OCI-M2 (cell line): ENCODE measurements around the gene SH3RF3.
"Not testable (repeated sequence)": the region's sequence is repeated elsewhere in the genome, so short reads cannot be mapped to it uniquely, and the experiment has no call there.

Experiments used
- DNase-seq: peaks from one replicate; lab custom pipeline; 2025; ENCODE audit not compliant: unreplicated experiment; lab: John Stamatoyannopoulos, UW

The SH3RF3 gene

DNA sequence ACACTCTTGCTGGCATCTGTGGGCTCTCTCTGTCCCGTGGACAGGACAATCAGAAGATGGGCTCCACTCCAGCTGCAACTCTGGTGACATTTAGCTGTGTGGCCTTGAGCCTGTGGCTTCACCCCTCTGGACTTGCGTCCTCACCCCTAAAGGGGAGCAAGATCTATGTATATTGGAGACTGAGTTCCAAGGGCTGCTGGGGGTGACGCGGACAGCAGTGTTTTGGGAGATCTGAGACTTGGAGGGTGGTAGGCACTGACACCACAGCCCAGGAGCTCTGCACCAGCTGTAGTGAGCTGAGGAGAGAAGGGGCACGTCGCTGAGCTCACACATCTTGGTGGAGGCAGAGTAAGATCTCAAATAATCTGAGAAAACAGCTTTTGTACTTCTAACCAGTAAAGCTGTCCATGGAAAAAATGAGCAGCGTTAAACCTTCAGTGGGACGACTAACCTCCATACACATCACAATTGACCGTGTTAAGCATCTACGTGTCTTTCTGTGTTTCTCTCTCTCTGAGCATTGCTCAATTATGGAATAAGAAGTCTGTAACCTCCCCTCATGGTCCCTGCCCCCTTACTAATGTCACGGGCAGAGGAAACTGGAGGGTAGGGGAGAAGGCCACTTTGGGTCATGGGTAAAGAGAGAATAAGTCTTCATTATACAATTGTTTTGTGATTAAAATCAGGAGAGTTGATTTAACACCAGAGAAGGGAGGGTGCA is 85.8 kb downstream of the SH3RF3 start:
- no peak for DNase-seq

DNA sequence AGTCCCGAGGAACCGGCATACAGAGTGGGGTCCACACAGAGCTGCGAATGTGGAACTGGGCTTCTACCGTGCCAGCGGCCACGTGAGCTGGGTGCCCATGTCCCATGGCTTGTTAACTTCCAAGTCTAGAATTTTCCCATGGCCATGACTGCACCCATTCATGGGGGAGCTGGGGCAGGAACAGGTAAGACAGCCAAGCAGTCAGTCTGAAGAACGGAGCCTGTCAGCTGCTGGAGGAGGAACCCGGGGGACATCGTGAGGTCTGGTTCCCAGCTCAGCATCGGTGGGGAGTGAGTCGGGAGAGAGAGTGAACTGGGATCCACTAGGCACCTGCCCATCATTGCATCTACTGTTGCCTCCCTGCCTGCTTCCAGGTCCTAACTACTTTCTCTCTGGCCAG is 86.9 kb downstream of the SH3RF3 start:
- no peak for DNase-seq

DNA sequence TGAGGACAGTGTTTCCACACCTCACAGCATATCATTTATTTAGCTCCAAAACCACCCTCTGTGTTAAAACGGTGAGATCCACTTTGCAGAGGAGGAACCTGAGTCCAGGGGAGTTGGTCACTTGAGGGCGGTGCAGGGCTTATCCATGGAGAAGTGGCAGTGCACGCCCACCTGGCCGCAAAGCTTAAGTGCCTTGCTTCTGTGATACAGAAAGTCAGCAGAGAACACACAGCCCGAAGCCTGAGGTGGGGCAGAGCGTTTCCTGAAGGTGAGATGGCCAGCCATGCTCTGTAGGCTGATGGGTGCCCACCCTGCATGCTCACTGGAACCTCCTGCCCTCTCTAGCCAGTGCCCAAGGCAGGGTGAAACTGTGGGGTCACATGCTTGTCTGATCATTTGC is 87.3 kb downstream of the SH3RF3 start:
- DNase-seq = no peak

DNA sequence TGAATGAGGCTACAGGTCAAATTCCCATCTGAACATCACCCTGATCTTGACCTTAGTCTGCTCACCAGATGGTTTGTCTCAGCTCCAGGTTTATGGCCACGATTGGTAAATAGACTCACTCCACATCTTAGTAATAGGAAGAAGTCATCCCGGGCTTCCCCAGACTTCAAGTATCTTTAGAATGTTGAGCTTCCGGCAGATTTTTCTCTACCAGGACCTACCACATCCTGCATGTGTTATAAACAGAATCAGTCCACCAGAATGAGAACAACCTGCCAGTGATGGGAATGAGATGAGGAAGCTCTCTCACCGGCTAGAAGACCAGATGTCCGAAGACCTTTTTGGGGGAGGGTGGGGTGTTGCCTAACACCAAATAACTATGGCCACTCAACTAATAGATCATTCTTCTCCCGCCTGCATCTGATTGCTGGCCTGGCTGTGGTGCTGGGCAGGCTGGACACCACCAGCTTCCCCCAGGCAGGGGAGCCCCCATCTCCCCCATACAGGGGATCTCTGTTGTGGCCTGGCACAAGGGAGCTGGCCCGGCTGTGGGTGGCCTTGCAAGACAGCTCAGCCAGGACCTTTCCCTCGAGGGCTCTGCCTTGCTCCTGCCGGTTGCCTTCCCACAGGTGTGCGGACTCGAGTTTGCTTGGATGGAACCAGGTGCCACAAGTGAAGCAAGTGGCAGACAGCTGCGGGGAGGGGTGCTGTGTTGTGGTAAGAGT is 88.5 kb downstream of the SH3RF3 start:
- DNase-seq = no peak

DNA sequence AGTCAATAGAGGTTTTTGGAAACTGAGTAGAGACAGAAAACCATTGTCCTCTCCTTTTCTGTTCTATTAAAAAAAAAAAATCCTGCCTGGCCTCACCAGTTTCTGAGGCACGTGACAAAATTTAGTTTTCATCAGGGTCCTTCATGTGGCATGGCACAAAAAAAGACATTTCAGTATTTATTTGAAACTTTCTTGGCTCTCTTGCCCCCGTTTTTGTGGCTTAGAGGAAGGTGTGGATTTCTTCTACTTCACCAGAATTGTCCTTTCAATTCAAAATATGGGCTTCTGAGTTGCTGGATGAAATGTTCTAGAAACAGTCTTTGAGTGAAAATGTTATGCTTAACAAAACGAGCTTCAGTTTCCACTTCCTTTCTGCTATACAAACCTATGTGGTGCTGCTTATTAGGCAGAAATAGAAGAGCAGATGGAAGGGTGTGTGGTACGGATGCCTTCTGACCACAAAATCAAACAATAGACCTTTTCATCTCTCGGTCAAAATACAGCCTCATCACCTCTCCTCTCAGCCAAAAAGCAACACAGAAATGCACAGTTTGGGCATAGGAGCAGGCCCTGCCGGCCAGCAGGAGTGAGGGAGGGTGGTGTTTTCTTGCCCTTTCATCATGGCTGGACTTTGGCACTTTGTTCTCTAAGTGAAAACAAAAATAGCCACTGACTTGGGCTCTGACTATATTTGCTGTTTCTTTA is 89.2 kb downstream of the SH3RF3 start:
- DNase-seq = no peak

DNA sequence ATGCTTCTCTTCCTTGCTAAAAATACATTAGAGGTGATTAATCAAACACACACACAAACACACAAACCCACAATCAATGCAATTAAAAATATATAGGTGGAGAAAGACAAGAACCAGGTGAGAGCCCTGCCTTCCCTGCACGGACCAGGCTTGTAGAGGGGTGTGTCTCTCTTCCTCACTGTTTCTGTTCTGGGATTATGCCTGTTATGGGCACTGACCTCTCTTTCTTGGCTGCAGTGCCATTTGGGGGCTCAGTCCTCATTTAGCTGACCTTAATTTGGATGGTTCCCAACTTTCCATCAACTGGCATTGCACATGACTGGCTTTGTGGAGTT is 89.8 kb downstream of the SH3RF3 start:
- DNase-seq = no peak

DNA sequence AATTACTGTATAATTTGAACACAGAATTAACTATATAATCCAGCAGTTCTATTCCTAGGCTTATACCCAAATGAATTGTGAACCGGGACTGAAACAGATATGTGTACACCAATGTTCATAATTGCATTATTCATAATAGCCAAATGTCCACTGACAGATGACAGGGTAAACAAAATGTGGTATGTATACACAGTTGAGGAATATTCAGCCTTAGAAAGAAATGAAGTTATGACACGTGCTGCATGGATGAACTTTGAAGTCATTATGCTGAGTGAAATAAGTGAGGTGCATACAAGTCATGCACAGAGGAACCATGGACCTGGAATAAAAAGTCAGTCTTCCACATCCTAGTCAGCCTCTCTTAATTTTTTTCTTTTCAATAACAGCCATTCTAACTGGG is 91.9 kb downstream of the SH3RF3 start:
- DNase-seq = no peak

DNA sequence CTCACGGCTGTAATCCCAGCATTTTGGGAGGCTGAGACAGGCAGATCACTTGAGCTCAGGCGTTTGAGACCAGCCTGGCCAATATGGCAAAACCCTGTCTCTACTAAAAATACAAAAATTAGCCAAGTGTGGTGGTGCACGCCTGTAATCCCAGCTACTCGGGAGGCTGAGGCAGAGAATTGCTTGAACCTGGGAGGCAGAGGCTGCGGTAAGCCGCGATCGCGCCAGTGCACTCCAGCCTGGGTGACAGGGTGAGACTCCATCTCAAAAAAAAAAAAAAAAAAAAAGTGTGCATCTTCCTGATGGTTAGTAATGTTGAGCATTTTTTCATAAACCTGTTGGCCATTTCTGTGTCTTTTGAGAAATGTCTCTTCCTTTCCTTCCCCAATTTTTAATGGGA is 92.3 kb downstream of the SH3RF3 start:
- not testable (repeated sequence) for DNase-seq

DNA sequence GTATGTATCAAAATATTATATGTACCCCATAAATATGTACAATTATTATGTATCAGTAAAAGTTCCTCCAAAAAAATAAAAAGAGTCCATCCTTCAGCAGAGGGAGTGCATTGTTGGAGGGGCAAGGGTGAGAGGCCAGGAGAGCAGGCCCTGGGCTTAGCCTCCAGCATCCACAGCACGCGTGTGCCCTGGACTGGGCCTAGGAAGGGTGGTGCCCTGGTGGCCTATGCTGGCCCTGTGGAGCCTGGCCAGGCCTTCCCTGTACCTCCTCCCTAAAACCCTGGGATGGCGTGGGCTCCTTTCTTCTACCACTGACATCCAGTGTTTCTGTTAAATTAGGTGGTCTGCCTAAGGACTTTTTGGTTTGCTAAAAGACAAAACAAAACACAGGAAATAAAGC is 93.4 kb downstream of the SH3RF3 start:
- no peak for DNase-seq

DNA sequence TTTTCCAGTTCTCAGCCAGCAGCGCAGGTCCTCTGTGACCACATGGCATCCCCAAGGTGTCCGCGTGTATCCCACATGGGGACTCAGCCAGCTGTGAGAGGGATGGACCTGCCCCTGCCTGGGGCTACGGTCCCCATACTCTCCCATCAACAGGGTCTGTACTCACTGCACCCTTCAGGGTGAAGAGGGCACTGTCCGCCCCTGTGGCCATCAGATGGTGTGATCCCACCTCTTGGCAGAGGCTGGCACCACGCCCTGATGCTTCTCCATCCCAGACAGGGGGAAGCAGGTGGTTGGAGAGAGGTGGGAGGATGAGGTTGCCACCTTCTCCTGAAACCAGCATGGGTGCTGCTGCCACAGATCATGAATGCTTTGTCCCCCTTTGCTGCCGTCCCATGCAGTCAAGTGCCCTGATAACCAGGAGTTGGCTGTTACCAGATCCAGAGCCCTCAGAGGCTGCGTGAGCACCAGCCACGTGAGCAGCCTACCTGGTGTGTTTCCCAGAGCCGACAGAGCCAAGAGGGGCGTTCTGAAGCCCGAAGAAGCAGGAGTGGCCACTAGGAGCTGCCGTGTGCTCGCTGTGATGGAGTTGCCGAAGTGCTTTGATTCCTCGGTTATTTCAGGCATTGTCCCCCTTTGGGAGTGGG is 93.9 kb downstream of the SH3RF3 start:
- no peak for DNase-seq

DNA sequence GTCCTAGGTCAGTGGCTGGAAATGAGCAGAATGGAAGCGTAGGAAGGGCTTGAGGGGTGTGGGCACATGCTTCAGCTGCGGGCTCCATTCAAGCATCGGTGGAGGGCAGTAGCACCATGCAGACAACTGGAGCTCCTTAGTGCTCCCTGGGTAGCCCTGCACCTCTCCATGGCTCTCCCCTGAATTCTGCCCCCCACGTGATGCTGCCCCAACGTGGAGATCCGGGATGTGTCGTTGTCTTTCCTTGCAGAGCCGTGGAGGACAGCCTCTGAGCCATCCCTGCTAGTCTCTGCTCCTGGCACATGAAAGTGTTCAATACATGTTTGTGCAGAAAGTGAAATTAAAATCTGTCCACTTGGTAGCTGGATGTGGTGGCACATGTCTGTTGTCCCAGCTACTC is 94.5 kb downstream of the SH3RF3 start:
- no peak for DNase-seq

DNA sequence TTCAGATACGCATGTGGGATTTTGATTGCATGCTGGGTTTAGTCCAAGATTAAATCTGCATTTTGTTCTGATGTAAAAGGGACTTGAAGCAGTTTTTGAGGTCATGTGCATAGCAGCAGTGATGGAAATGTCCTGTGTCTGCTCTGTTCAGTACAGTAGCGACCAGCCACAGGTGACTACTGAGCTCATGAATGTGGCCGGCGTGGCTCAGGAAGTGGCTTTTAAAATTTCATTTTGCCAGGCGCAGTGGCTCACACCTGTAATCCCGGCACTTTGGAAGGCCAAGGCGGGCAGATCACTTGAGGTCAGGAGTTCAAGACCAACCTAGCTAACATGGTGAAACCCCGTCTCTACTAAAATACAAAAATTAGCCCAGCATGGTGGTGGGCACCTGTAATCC is 95.3 kb downstream of the SH3RF3 start:
- DNase-seq = not testable (repeated sequence)

DNA sequence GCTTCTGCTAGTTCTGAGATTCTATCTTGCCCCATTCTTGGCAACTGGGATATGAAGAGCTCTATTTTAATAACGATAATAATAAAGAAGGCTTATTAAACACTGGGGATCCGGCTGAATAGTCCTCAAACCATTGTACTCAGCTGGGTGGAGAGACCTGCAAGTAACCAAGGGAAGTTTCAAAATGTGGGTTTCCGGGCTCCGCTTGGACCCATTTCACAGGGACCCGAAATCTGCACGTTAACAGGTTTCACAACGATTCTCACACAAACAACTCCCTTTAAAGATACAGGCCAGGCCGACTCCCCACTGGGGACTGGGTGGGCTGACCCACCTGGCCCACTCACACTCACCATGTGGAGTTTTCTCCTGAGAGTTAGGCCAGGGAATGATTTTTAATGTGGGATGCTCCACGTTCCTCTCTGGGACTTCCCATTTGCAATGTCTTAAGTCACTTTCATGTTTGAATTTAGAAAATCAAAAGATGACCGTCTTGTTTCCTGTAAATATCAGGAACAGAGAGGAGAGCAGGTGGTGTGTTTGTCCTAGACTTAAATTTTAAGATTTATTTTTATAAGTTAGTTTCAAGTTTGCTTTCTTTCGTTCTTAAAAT is 96.3 kb downstream of the SH3RF3 start:
- no peak for DNase-seq

DNA sequence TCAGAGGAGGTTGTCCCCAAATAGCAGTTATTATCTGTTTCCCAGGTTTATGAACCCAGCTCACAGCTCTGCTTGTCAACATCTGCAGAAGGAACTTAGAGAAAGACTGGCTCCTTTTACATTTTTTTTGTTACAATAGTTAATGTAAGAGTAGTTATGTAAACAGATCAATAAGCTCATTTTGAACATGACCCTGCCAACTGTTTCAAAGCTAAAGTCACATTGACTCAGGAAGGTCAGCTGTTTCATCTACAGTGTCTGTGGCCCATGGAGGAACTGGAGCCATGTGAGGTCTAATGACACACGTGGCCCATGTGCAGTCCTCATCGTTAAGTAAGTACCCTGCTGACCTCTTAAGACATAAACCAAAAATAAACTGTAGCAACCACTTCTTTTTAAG is 97.1 kb downstream of the SH3RF3 start:
- DNase-seq = no peak

DNA sequence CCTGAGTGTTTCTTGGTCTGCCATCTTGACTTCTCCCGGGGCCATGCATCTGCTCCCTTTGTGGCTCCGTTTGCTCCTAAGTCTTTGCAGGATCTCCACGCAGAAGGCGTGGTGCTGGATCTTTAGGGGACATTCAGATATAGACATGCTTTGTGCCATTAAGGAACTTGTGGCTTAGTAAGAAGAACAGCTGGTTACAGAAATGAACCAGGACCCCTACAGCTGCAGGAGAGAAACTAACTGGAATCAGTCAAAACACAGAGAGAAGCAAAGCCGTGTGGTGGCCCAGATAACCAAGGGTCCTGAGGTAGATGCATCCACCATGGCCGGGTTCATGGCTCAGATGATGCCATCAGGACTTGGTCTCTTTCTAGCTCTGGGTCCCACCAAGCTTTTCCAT is 97.6 kb downstream of the SH3RF3 start:
- DNase-seq = no peak

DNA sequence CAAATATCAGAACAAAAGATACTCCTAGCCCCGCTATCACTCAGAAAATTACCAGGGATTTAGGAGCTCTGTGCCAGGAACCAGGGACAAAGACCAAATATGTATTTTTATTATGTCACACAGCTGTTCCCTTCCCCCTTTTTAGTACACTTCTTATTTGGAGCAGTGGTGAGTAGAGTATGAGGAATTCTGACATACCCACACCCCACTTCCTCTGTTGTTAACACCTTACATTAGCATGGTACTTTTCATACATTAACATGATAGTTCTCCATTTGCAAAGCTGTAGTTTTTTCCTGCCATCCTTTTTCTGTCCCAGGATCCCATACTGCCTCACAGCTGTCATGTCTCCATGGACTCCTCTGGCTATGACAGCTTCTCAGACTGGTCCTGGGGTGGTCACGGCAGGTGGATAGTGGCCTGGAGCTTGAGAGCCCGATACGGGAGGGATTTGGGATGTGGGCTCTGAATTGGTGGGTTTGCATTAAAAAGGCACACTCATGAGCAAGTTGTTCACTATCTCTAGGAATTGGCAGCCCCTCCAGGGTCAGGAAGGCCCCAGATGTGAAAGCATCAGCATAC is 100.2 kb downstream of the SH3RF3 start:
- DNase-seq = no peak

DNA sequence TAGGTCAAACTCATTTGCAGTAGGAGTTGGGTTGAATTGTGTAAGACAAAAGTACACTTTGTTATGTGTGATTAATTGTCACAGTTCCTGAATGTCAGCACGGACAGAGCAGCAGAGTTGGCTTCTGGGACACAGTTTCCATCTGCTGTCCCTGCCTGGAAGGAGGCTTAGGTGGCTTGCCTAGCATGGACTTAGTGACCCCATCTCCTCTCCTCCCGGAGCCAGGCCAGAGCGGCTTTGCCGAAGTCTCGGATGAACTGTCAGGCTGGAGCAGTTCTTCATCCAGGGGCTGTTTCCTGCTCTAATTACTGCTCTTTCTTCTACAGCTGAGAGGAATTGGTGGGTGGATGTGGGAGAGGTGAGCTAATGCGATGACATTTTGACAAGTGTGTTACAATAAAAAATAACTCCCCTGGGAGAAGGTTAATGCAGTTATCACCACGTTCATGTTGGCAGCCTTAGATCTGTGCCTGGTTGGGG is 102.0 kb downstream of the SH3RF3 start:
- no peak for DNase-seq

DNA sequence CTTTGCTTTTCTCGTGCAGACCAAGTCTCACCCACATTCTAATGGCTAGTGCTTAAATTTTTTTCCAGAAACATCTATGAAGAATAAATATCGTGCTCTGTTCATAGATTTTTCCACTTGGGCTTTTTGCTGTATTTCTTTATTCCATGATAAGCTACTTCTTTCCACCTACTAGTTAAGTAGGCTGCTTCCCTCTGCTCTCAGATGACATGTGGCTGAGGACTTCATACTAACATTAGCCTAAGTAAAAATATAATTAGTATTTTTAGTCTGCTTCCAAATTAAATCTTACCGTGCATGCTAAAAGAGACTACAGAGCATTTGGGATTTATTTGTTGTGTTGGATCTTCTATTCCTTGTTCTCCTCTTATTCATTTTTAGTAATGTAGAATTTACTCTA is 102.4 kb downstream of the SH3RF3 start:
- no peak for DNase-seq

DNA sequence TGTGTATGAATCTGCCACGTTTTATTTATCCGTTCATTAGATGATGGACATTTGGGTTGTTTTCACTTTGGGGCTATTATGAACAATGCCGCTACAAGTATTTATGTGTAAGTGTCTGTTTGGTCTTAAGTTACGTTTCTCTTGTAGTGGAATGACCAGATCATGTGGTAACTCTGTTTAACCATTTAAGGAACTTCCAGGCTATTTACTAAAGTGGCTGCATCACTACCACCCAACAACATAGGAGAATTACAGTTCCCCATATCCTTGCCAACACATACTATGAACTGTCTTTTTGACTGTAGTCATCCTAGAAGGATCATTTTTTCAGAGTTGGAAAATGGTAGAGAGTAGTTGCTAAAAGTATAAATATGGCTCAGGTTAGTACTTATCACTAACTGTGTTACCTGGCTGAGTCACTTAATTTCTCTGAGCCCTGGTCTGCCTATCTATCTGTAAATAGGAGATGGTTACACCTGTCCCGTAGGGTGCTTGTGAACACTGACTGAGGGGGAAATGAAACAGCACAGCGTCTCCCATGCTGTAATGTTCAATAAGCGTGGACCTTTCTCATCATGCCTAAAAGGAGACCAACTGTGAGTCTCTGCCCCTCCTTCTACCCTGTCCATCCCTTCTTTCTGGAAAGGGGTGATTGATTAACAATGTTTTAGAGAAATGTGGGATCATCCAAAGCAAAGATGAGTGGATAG is 103.1 kb downstream of the SH3RF3 start:
- DNase-seq = no peak

DNA sequence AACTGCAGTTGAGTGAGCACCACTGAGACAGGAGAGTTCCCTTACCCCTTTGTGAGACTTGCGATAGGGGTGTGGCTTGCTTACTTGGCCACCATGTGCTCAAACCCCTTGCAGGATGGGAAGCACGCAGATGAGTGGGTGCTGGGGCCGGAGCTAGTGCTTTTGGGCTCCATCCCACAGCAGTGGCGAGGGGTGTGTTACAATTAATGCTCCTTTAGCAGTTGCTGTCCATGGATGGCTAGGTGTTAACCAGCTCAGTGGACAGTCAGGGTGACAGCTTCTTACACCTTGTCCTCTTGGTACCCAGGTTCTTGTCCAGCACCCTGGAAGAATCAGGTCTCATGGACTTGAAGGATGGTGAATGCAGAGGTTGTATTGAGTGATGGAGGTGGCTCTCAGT is 103.9 kb downstream of the SH3RF3 start:
- DNase-seq = no peak
